Stimulated activated memory B cell treated with anti-CD40 and anti-IgM and Interleukin-4, amounts not matched to agents 10 μg/mL and 1 μg/mL and 100 μg/mL, for 72 hours (primary cell): ENCODE measurements around the gene VPS35L.
A peak's percentile ranks its signal among the peaks of the same experiment; 100 is the strongest.

ENCODE experiments used
- ATAC-seq: fragments of 150-1000 bp; cut with Tn5 transposase; 2 replicates; pipeline ENCODE4 v1.10.0; 2021
- H3K27ac Mint-ChIP-seq: one replicate; pipeline ENCODE4 v1.8.0; 2022; ENCODE audit warnings: mild to moderate bottlenecking, mixed read lengths
- H3K27me3 Mint-ChIP-seq: one replicate; pipeline ENCODE4 v1.8.0; 2022; ENCODE audit warnings: mixed read lengths
- H3K36me3 Mint-ChIP-seq: one replicate; pipeline ENCODE4 v1.8.0; 2022; ENCODE audit warnings: mixed read lengths
- H3K4me1 Mint-ChIP-seq: one replicate; pipeline ENCODE4 v1.8.0; 2022; ENCODE audit warnings: mixed read lengths
- H3K4me3 Mint-ChIP-seq: one replicate; pipeline ENCODE4 v1.8.0; 2022; ENCODE audit warnings: mild to moderate bottlenecking, moderate library complexity, mixed read lengths
- H3K9me3 Mint-ChIP-seq: one replicate; pipeline ENCODE4 v1.8.0; 2022; ENCODE audit warnings: mixed read lengths

The VPS35L gene

DNA sequence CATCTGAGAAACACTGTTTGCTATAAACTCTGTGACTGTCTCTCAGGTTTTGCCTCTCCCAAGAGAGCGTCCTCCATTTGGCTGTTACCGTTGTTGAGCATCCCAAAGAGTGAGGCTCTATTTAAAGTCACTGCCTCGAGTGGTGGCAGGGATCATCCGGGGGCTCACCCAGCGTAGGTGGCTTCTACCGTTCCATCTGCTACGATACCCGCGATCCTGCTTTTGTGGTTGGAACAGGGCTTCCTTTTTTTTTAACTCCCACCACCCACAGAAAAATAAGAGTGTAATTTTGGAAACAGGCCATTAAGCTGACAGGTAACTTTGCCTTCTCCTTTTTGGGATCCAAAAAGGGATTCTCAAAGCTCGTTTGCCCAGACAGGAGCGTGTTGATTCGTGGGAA is 126.1 kb downstream of the VPS35L start:
- Mint-ChIP-seq H3K4me3 (no peak overlapping the region), H3K27me3 (no peaks in the 10 kb centered on the region), H3K36me3 (peaks cover 72% of the 10 kb centered on the region), H3K9me3 (no peaks in the 10 kb centered on the region), H3K27ac (no peak overlapping the region), H3K4me1 (no peaks in the 10 kb centered on the region)
- ATAC-seq = no peak

DNA sequence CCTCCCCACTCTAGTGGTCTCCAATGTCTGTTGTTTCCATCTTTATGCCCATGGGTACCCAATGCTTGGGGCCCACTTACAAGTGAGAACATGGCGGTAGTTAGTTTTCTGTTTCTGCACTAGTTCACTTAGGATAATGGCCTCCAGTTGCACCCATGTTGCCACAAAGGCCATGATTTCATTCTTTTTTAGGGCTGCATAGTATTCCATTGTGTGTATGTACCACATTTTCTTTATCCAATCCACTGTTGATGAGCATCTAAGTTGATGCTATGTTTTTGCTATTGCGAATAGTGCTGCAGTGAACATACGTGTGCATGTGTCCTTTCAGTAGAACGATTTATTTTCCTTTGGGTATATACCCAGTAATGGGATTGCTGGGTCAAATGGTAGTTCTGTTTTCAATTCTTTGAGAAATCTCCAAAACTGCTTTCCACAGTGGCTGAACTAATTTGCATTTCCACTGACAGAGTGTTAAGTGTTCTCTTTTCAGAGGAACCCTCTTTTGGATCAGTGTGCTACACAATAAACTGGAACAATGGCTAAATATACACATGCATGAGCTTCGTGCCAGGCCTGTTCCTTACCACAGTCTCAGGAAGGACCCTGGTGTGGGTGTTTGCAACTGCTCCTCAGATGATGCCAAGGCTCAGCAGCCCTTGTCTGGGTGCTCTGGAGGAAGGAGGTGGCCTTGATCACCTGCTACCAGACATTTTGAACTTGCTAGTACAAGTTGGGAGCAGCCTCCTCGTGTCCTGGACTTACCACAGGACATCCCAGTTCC is 128.1 kb downstream of the VPS35L start:
- H3K9me3 Mint-ChIP-seq = no peaks in the 10 kb centered on the region
- no peaks in the 10 kb centered on the region for H3K27me3 Mint-ChIP-seq
- H3K36me3 Mint-ChIP-seq = peaks cover 80% of the 10 kb centered on the region
- no peak overlapping the region for H3K4me3 Mint-ChIP-seq
- H3K27ac Mint-ChIP-seq = no peak overlapping the region
- no peaks in the 10 kb centered on the region for H3K4me1 Mint-ChIP-seq
- ATAC-seq = no peak

DNA sequence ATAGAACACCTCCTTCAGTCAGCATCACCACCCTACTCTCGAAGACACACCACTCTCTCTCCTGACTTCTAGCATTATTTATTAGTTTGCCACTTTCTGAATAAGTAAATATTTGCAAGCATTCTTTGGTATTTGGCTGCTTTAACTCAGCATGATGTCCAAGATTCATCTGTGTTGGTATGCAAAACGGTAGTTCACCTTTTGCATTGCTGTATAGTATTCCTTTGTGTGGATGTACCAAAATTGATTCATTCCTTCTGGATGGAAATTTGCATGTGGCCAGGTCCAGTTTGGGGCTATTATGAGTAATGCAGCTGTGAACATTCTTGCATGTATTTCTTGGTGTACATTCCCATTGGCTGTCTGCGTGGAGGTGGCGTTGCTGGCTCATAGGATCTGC is 129.7 kb downstream of the VPS35L start:
- ATAC-seq = no peak
- no peaks in the 10 kb centered on the region for H3K9me3 Mint-ChIP-seq
- no peak overlapping the region for H3K27ac Mint-ChIP-seq

DNA sequence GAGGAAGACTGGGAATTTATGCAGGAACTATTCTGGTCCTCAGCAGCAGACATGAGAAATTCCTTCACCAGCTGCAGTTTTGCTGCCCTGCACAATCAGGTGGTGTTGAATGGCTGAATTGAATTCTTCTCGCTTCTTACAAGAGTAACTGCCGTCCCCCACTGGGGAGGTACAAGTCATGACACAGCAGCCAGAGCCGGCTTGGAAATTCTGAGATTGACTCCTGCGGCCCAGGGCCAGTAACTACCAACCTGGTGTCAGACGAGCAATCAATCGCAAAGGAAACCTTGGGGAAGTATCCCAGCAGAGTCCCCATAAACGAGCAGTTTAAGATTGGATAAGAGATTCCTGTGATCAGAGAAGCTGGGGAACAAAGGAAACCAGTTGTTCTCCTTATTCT is 131.8 kb downstream of the VPS35L start:
- ATAC-seq = no peak
- Mint-ChIP-seq H3K27ac (no peak overlapping the region), H3K27me3 (no peaks in the 10 kb centered on the region), H3K36me3 (peaks cover 77% of the 10 kb centered on the region), H3K4me3 (no peak overlapping the region), H3K9me3 (no peaks in the 10 kb centered on the region), H3K4me1 (no peaks in the 10 kb centered on the region)

More for the DNA sequence above, 129.7 kb downstream of the VPS35L start:
- no peak overlapping the region for H3K4me3 Mint-ChIP-seq
- no peaks in the 10 kb centered on the region for H3K4me1 Mint-ChIP-seq
- peaks cover 74% of the 10 kb centered on the region for H3K36me3 Mint-ChIP-seq
- no peaks in the 10 kb centered on the region for H3K27me3 Mint-ChIP-seq

DNA sequence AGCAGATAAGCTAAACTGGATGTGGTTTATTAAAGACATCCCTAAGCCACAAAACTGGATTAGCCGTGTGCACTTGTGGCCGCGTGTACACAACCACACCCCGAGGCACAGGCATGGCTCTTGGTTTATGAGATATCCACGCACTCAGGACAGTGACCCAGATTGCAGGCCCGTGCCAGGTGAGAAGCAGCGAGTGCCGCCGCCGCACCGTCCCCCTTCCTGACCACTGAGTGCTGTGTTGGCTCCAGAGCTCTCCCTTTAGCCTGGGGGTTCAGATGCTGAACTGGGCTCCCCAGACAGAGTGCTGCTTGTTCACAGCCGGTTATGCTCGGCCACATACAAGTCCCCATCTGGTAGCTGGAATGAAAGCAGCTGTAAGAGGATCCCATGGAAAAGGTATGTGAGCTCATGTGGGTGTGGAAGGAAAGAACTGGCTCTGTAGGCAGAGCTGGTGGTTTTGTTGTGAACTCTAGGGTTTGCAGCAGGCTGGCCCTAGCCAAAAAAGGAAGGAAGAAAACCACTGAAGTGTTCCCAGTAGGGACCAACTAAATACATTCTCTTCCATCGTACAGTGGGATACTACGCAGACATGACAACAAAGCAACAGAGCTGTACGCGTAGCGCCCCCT is 133.0 kb downstream of the VPS35L start:
- no peaks in the 10 kb centered on the region for H3K9me3 Mint-ChIP-seq
- no peaks in the 10 kb centered on the region for H3K27me3 Mint-ChIP-seq
- H3K4me1 Mint-ChIP-seq = no peaks in the 10 kb centered on the region
- no peak overlapping the region for H3K4me3 Mint-ChIP-seq
- no peak for ATAC-seq
- no peak overlapping the region for H3K27ac Mint-ChIP-seq
- peaks cover 76% of the 10 kb centered on the region for H3K36me3 Mint-ChIP-seq

DNA sequence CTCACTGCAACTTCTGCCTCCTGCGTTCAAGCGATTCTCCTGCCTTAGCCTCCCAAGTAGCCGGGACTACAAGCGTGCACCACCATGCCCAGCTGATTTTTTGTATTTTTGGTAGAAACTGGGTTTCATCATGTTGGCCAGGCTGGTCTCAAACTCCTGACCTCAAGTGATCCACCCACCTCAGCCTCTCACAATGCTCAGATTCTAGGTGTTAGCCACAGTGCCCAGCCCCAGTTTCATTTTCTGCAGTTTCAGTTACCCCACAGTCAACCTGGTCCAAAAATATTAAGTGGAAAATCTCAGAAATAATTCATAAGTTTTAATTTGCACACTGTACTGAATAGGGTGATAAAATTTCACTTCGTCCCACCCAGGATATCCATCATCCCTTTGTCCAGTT is 133.8 kb downstream of the VPS35L start:
- no peaks in the 10 kb centered on the region for H3K9me3 Mint-ChIP-seq
- ATAC-seq = no peak
- no peak overlapping the region for H3K4me3 Mint-ChIP-seq
- no peaks in the 10 kb centered on the region for H3K27me3 Mint-ChIP-seq
- no peak overlapping the region for H3K27ac Mint-ChIP-seq
- peaks cover 75% of the 10 kb centered on the region for H3K36me3 Mint-ChIP-seq
- no peaks in the 10 kb centered on the region for H3K4me1 Mint-ChIP-seq

DNA sequence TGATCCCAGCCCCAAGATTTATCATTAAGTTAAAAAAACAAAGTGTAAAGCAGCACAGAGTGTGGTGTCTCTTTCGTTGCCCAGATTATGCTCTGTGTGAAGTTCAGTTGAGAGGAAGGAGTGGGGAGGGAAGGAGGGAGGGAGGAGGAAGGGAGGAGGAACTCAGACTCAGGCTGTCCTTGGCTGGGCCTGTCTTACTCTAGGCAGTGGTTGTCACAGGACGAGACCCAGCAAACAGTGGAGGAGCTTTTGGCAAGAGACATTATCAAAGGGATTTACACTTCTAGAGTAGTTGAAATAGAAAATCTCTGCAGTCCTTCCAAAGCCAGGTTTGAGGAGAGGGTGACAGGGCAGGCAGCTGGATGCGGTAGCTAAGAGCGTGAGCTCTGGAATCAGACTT is 134.7 kb downstream of the VPS35L start:
- Mint-ChIP-seq H3K27ac (no peak overlapping the region), H3K9me3 (no peaks in the 10 kb centered on the region), H3K36me3 (peaks cover 69% of the 10 kb centered on the region), H3K4me1 (no peaks in the 10 kb centered on the region), H3K4me3 (no peak overlapping the region), H3K27me3 (no peaks in the 10 kb centered on the region)
- no peak for ATAC-seq

DNA sequence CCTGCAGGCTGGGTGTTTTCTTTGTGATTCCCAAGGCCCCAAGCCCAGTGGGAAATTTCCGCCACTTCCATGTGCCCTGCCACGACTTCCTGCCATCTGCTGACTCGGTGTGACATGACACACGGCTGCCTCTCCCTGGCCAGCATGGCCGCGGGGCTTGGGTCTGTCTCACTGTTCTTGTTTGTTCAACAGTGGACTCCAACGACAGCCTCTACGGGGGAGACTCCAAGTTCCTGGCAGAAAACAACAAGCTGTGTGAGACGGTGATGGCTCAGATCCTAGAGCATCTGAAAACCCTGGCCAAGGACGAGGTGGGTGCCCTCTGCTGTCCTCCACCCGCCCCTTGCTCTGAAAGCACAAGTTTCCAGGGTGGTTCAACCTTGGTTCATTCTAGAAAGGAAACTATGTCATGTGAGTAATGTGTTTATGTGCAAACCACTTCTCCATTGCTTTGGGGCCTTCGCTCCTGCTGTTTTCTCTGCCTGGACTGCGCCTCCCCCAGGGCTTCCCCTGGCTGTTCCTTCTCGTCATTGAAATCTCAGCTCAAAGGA is 135.7 kb downstream of the VPS35L start:
- H3K4me3 Mint-ChIP-seq = no peak overlapping the region
- peaks cover 58% of the 10 kb centered on the region for H3K36me3 Mint-ChIP-seq

DNA sequence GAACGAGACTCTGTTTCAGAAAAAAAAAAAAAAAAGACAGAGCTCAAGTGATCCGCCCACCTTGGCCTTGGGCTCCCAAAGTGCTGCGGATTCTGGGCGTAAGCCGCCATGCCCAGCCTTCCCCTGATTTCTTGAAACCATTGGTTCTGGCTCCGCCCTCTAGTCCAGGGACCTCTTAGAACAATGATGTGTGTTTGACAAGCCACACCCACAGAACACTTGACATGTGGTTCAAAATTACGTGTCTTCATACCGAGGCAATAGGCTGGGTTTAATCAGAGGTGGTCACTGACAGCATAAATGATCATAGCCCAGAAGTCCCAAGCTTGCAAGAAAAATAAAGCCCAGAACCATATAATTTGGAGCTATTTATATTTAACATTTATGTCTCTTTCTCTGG is 139.5 kb downstream of the VPS35L start:
- H3K4me1 Mint-ChIP-seq = peaks cover 9% of the 10 kb centered on the region
- H3K27ac Mint-ChIP-seq = no peak overlapping the region
- ATAC-seq = no peak
- H3K9me3 Mint-ChIP-seq = no peaks in the 10 kb centered on the region
- H3K4me3 Mint-ChIP-seq = no peak overlapping the region
- peaks cover 66% of the 10 kb centered on the region for H3K36me3 Mint-ChIP-seq
- no peaks in the 10 kb centered on the region for H3K27me3 Mint-ChIP-seq

More for the DNA sequence above, 135.7 kb downstream of the VPS35L start:
- Mint-ChIP-seq H3K9me3 (no peaks in the 10 kb centered on the region), H3K27ac (no peak overlapping the region), H3K4me1 (no peaks in the 10 kb centered on the region), H3K27me3 (no peaks in the 10 kb centered on the region)
- ATAC-seq = no peak

DNA sequence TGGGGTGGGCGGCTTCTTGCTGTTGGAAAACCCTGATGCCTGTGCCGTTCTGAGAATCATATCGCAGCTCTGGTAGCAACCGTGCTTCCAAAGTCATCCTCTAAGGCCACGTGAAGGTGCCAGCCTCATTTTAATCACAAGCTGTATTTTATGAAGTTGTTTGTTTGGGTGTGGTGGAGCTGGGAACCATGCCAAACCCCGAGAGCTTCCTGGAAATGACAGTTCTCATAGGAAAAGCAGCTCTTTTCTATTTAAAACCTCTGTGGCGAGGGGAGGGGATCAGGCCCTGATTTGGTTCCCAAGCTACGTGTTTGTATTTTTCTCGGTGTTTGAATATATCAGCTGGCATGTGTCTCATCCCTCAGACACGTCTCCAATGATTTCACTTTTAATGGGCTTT is 140.8 kb downstream of the VPS35L start:
- Mint-ChIP-seq H3K36me3 (peaks cover 70% of the 10 kb centered on the region), H3K4me1 (peaks cover 9% of the 10 kb centered on the region), H3K27me3 (no peaks in the 10 kb centered on the region), H3K4me3 (no peak overlapping the region), H3K9me3 (no peaks in the 10 kb centered on the region), H3K27ac (no peak overlapping the region)
- ATAC-seq = no peak

DNA sequence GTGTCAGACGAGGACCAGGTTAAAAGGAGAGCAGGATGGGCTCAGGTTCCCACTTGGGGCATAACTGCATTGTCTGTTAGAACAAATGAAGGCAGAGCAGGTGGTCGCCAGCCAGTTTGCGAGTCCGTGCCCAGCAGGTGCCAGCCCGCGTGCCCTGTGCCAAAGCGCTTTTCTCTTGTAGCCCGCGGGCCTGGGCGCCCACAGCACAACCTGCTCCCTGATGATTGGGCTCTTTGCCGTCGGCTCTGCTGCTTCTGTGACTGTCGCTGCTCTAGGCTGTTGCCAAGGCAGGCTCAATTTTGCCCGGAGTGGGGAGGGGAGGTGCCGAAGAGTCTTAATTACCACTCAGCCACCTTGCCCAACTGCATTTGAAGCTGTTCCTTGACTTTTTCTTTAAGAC is 141.5 kb downstream of the VPS35L start:
- Mint-ChIP-seq H3K27ac (no peak overlapping the region), H3K27me3 (no peaks in the 10 kb centered on the region), H3K4me3 (no peak overlapping the region), H3K36me3 (peaks cover 64% of the 10 kb centered on the region), H3K4me1 (peaks cover 9% of the 10 kb centered on the region), H3K9me3 (no peaks in the 10 kb centered on the region)
- ATAC-seq = no peak

DNA sequence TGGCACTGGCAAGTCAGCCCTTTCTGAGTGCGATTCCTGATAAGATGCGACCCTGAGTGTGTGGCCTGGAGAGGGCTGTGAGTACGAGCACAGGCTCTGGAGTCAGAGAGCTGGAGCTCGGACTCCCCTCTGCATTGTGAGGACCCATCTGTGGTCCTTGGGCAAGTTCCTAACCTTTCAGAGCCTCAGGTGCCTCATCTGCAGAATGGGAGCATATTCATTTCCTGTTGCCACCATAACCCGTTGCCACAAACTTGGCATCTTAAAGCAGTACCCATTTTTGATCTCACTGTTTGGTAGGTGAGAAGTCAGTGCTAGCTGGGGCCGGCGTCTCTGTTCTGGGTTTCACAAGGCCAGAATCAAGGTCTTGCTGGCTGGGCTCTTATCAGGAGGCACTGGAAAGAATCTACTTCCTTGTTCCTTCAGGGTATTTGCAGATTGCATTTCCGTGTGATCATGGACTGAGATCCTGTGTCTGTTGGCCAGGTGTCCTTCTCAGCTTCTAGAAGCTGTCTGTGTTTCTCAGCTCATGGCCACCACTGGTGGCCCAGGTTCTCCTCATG is 142.3 kb downstream of the VPS35L start:
- no peak overlapping the region for H3K4me3 Mint-ChIP-seq
- ATAC-seq = no peak
- H3K27me3 Mint-ChIP-seq = no peaks in the 10 kb centered on the region
- peak overlapping the region; percentile 34 for H3K27ac Mint-ChIP-seq
- peaks cover 9% of the 10 kb centered on the region for H3K4me1 Mint-ChIP-seq
- no peaks in the 10 kb centered on the region for H3K9me3 Mint-ChIP-seq
- H3K36me3 Mint-ChIP-seq = peaks cover 63% of the 10 kb centered on the region

DNA sequence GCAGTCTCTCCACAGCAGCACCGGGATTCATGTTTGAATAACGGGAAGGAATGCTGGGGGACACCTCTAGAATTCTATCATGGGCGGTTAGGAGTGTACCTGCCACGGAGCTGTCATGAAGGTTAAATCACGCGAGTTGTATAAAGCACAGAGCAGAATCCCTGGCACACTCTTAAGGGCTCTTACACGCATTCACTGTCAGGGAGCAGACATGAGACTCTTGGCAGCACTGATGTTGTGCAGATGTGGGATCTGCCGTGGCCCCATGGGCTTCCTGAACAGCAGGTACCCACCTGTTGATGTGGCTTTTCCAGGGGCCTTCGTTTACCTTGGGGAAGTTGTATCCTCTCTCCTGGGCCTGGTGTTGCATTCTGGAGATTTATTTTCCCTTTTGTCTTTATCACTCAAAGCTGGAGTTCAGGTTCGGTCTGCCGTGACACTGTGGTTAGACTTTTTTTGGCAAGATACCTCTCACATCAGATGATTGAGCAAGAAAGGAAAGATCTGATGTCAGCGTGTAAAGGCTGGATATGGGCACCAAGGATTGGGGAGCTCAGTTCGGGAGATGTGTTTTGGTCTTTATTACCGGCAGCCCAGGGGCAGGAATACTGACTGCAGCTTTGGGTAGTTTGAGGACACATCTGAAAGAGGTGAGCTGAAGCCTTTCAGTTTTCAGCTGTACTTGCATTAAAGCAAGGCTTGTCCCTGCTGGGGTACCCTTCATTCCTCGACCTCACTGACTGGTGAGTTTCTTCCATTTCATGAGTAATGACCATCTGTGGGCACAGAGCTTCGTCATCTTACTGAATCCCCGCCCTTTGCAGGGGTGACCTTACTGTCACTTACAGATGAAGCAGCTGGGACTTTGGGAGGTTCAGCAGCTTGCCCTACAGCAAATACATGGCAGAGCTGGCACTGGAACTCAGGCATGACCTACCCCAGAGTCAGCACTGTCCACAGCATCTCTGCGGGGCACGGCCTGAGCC is 143.3 kb downstream of the VPS35L start:
- H3K27me3 Mint-ChIP-seq = no peaks in the 10 kb centered on the region
- no peaks in the 10 kb centered on the region for H3K9me3 Mint-ChIP-seq
- no peak overlapping the region for H3K4me3 Mint-ChIP-seq
- no peak for ATAC-seq
- peaks cover 9% of the 10 kb centered on the region for H3K4me1 Mint-ChIP-seq
- peaks cover 65% of the 10 kb centered on the region for H3K36me3 Mint-ChIP-seq
- peak overlapping the region; percentile 34 for H3K27ac Mint-ChIP-seq

DNA sequence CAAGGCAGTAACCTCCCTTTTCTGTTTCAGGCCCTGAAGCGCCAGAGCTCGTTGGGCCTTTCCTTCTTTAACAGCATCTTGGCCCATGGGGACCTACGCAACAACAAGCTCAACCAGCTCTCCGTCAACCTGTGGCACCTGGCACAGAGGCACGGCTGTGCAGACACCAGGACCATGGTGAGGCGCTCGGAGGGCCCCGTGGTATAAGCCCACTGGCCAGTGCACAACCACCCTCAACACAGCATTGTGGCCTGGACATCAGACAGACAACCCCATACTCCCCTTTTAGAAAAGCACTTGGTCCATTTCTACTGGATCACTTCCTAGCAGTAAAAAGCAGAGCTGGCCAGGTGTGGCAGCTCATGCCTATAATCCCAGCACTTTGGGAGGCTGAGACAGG is 144.0 kb downstream of the VPS35L start:
- peaks cover 9% of the 10 kb centered on the region for H3K4me1 Mint-ChIP-seq
- no peaks in the 10 kb centered on the region for H3K27me3 Mint-ChIP-seq
- H3K27ac Mint-ChIP-seq = no peak overlapping the region
- ATAC-seq = no peak
- no peak overlapping the region for H3K4me3 Mint-ChIP-seq
- H3K36me3 Mint-ChIP-seq = peaks cover 65% of the 10 kb centered on the region
- H3K9me3 Mint-ChIP-seq = no peaks in the 10 kb centered on the region

DNA sequence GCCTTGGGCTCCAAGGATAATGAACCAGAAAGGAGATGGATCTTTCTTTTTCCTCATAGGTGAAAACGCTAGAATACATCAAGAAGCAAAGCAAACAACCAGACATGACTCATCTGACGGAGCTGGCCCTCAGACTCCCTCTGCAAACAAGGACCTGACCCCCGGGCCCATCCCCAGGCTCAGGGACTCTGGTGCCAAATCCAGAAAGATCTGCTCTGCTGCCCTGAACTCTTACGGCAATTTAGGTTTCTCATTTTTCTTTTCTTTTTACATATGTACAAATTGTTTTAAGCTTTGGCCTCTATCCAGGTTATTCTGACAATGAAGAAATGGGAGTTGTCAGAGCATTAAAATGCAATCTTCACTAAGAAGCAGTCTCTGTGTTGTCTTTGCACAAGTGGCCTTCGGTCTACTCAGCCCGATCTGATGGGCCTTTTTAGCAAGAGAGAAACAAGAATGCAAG is 144.8 kb downstream of the VPS35L start:
- Mint-ChIP-seq H3K4me1 (peaks cover 9% of the 10 kb centered on the region), H3K4me3 (no peak overlapping the region), H3K9me3 (no peaks in the 10 kb centered on the region), H3K27me3 (no peaks in the 10 kb centered on the region), H3K27ac (no peak overlapping the region), H3K36me3 (peaks cover 73% of the 10 kb centered on the region)
- no peak for ATAC-seq
